AG08396 (cell line): Measurements from ENCODE around the gene HOXC6.
"Not testable (repeated sequence)": the region's sequence is repeated elsewhere in the genome, so short reads cannot be mapped to it uniquely, and the experiment has no call there.

Experiments
- DNase-seq: peaks from one replicate; pipeline ENCODE4 v3.0.0; 2012; ENCODE audit warnings: low spot score, mixed read lengths

The HOXC6 gene

DNA sequence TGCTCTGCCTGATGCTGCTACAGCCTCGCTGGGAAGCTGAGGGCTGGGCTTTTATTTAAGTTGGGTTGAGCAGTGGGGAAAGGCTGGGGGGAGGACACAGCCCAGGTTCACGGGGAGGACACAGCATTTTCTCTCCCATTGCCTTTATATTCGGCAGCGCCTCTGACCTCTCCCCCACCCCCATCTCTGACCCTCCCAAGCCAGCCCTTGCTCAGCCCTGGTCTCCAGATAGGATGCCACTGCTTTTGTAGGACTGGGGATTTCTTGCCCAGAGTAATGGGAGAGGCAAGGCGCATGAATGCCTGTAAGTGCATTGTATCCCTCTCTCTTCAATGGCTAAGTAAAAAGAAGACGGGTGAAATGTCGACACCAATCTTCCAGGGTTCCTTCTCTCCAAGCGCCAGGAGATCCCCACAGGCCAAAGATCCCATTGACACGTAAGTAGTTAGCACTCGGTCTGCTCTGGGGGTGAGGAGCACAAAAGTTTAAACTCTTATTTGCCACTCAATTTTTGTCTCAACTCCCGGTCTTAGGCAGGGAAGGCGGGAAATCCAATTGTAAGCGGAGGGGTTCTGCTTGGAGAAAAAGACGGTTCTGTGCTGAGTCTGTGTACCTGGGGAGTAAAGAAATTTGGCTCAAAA is 30.0 kb downstream of the HOXC6 start:
- no peak for DNase-seq

DNA sequence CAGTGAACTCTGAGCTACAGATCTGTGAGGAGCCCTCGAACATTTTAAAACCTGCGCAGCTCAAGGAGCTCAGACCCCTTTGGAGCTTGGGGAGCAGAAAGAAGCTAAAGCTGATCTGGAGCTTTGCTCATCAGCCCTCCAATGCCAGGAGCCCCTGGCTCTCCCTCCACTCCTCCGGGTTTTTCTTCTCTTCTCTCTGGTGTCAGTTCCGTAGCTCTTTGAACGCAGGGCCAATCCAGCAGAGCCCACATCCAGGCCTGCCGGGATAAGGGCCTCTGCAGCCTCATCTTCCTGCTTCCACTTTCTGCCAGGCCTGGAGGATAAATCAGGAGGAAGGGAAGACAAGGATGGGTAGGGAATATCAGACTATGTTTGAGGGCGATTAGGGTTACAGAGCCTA is 31.4 kb downstream of the HOXC6 start:
- DNase-seq, result no peak

DNA sequence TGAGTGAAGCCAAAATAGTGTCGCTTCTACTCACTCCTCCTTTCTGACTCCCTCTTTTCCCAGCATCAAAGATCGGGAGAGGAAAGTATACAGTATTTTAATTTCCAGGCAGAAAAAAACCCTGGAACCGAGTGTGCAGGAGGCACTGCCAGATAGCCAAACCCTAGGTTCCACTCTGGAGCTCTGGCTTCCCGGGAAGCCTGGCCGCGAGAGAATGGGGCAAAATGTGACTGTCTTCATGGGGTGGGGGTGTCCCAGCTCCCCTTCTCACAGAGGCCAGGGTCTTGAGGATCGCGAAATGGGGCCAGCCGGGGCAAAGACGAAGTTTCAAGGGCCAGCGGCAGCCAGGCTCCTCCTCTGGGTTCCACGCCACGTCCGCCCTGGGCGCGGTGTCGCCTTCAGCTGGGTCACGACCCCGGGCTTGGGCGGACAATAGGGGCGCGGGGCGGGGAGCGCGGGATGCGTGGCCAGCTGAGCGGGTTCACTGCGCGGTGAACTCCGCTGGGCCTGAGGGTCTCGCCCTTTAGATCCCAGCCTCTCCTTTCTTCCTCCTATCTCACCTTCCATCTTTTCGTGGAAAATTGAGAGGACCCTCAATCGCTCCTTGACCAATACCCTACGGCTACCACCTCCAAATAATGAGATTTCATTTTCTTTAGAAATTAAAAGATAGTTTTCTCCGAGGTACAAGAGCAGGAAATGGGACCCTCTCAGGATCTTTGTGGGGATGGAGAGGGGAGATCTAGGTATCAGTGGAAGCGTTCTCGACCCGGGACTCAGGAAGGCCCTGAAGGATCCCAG is 32.1 kb downstream of the HOXC6 start:
- no peak for DNase-seq

DNA sequence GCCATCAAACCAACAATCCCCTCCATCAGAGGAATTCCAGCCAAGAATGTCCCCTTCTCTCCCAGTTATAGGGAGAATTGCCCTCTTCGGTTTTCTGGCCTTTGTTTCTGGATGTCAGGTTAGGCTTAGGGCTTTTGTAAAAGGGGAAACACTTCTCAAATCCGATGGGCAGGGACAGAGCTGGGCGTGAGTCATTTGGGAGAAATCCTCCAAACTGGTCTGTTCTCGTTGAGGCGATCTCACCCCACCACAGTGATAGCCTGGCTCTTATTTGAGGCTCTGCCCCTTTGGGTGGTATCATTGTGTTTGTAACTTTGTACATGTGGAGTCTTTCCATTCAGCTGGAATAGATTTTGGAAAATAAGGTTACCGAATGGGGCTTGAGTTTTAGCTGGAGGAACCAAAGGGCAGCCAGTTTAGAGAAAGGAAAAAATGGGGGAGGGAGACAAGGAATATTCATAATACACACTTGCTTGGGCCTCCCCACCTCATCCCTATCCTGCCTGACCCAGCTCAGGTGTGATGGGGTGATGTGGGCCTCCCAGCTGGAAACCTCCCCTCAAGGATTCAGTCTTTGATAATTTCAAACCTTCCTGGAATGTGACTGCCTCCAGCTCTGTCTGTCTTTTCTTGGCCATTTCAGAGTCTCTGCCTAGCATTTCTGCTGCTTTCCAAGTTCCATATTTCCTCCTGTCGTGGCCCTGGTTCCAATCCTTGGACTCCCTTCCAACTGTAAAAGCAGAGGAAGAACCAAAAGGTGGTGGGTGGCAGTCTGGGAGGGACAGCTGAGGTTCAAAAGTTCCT is 32.9 kb downstream of the HOXC6 start:
- no peak for DNase-seq

DNA sequence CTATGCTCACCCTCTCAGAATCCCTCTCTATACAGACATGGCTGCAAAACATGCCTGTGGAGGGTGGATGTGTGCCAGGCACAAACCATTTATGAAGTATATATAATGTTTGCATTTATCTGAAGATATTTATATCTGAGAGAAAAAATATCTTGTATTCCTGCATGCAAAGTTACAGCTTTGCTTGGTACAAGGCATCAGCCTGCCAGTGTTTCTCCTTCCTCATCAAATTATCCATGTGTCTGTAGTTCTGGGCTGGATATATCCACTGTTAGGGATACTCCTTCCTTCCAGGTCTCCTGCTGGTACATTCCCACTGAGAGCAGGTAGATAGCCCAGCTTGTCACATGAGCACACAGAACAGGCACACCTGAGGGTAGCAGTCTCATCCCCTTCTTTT is 37.4 kb downstream of the HOXC6 start:
- DNase-seq, result no peak

DNA sequence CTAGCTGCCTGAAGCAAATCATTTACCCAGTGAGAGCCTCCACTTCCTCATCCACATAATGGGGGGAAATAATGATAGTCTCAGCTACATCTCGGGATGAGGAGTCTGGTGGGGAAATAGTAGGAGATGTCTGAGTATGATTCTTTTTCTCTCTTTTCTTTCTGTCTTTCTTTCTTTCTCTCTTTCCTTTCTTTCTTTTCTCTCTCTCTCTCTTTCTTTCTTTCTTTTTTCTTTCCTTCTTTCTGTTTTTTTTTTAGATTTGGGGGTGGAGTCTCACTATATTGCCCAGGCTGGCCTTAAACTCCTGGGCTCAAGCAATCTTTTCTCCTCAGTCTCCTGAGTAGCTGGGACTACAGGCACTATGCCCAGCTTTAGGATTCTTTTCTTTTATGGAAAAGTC is 38.2 kb downstream of the HOXC6 start:
- DNase-seq, result no peak

DNA sequence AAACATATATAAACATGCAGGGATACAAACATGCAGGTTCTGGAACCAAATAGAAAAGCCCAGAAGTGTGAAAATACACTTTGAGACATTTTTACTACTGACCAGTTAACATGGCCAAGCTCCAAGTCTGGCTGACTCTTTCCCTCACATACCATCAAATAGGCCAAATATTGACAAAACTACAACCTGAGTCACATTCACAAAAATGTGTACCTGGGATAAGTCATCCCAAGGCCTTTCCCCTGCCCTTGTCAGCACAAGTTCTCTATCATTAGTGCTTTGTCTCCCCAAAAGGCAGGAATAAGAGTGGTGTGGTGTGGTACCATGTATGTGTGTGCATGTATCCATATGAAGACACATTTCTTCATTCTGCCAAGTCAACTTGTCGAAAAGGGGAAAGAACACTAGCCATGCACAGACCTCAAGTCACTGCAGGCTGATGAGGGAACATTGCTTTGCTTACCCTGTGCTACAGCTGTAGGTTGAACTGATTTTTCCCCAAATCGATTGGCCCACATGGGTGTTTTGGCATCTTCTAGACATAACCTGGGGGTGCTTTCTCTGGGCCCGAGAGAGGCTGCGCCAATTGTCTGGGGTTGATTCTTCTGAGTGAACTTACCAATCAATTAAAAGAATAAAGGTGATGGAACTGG is 40.3 kb downstream of the HOXC6 start:
- no peak for DNase-seq

DNA sequence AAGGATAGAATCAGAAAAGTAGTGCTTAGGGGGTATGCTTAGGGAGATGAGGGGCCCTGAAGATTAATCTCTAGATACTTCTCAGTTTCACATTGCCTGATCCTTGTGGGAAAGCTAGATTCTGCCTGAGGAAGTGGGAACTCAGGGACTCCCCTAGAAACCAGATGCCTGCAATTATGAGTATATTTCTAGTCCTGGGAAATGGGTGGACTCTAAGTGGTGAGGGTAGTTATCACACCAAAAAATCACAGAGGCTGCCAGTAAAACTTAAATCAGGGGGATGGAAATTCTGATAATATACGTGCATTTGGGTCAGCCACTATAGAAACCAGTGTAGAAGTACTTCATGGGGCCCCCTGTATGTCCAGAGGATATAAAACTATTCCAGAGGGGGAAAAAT is 43.7 kb downstream of the HOXC6 start:
- DNase-seq, result no peak

DNA sequence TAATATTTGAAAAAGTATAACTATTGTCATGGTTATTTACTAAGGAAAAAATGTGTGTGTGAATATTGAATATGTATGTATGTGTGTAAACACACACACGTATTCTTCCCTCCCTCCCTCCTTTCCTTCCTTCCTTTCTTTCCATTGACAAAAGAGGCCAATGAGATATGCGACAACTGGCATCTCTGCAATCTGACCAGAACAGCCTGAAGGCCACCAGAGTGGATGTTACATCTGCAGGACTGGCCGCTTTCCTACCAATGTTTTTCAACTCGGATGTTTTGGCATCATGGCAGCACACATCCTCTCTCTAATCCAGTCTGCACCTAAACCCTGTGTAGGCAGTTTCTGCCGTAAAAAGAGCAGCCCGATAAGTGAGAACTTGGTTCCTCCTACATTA is 46.1 kb downstream of the HOXC6 start:
- DNase-seq, result no peak

DNA sequence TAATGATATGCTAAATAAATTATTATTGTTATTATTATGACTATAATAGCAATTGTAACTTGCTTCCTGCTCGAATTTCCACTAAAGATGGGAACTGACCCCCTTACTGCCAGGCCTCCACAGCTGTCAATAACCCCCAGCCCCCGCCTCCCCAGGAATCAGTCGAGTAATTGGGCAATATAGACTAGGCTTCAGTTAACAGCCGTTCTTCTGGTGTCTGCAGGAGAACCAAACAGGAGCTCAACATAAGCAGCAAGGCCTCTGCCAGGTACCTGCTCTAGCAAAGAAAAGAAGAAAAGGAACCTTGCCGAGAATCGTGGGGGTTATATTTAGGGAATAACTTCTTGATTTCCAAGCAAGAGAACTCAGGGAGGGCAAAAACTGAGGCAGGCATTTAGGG is 47.2 kb downstream of the HOXC6 start:
- DNase-seq, result no peak

DNA sequence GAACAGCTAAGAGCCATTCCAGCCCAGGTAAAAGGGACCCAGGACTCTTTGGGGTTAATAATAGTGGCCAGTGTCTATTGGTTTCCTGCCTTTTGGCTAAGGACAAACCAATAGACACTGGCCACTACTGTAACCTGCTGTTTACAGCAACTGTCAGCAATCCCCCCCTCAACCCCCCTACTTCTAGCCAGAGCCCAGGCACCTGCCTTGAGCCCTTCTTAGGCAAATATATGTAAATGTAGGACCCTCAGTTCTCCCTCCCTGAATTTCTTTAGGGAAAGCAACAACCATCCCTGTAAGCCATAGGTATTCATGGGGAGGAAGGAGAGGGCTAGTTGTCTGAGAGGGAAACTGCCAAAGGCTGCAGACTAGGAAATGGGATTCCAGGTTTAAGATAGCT is 47.7 kb downstream of the HOXC6 start:
- DNase-seq, result no peak

DNA sequence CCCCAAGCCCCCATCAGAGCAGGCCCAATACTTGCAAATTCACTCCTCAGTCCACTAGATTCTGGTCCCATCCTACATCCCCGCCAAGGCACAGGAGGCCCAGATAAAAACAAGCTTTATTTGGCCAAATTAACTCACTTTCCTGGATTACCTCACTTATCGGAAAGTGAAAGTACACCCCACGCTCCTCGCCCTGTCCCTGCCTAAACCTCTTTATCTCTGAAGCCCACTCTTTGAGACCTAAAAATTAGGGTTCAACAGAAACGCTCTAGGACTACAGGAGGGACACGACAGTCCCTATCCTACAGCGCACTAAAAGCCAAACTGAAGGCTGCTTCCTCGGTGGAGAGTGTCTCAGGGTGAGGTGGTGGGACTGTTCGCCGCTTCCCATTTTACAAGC is 49.6 kb downstream of the HOXC6 start:
- DNase-seq, result not testable (repeated sequence)

DNA sequence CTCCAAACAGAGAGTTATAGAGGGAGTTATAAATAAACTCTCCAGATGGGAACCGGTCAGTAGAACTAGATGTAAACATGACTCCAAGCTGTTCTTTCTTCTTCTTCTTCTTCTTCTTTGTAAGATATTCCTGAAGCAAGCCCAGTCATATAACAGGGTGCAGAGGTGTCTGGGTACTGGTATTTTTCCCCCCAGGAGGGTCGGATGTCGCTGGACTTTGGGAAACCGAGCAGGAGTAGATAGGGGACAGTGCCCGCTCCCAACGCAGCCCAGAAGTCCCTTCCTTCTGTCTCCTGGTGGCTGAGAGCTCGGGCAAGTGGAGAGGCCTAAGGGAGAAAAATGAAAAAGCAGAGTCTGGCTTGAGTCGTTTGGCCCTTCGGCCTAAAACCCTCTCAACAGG is 50.9 kb downstream of the HOXC6 start:
- DNase-seq, result not testable (repeated sequence)
